Measurements from ENCODE around the gene LRFN2. TPM values are rescaled to one million over a fixed set of nuclear protein-coding genes. Genes with fewer than 3 reads are reported as not detected.

LRFN2 gene
- total and polyA plus RNA-seq, 2 experiments from 2014 or later = 0.29 to 2.5 TPM

GRCh38 chr6:40611912-40612311 is 24.7 kb upstream of the LRFN2 start:
- no peaks in the 10 kb centered on the region for H3K36me3 Mint-ChIP-seq (ENCODE audit: low read depth)
- TF ChIP-seq ZNF331 (CRISPR knock-in tag; IDR thresholded peaks at IDR 0.05; ENCODE audit: low read depth) (no peak), ETS1 (IDR thresholded peaks at IDR 0.05) (no peak), EZH2phosphoT487 (IDR thresholded peaks at IDR 0.05; ENCODE audit: unreplicated experiment) (no peak), CREB1 (CRISPR knock-in tag; IDR thresholded peaks at IDR 0.05; ENCODE audit: low read depth) (no peak), CTCF (conservative IDR thresholded peaks at IDR 0.05; ENCODE audit: low read depth in 2 of 2) (no peak), NANOG (IDR thresholded peaks at IDR 0.05; ENCODE audit: borderline replicate concordance) (no peak), REST (IDR thresholded peaks at IDR 0.05; ENCODE audit: unreplicated experiment) (no peak)
- H3K9me2 ChIP-seq (ENCODE audit: insufficient read depth) = no peaks in the 10 kb centered on the region
- no peaks in the 10 kb centered on the region for H3K4me1 ChIP-seq (ENCODE audit: insufficient read depth)
- no peak overlapping the region for H3K27ac Mint-ChIP-seq
- H3K27me3 Mint-ChIP-seq (ENCODE audit: insufficient read depth, low read depth, poor library complexity) = no peaks in the 10 kb centered on the region
- no peak for DNase-seq (ENCODE audit: low spot score)
- no peaks in the 10 kb centered on the region for H3K27me3 ChIP-seq (ENCODE audit: insufficient read depth)
- no peaks in the 10 kb centered on the region for H3K4me1 Mint-ChIP-seq
- H3F3A ChIP-seq (replicated peaks; ENCODE audit: low read depth) = no peaks in the 10 kb centered on the region
- no peak overlapping the region for H2AFZ ChIP-seq
- no peaks in the 10 kb centered on the region for H3K79me2 ChIP-seq (replicated peaks; ENCODE audit: insufficient read depth)
- H4K20me1 ChIP-seq (replicated peaks; ENCODE audit: insufficient read depth) = no peaks in the 10 kb centered on the region
- H3K36me3 ChIP-seq (ENCODE audit: insufficient read depth) = no peaks in the 10 kb centered on the region
- no peak overlapping the region for H3K27ac ChIP-seq (ENCODE audit: low read depth)
- H3K4me3 Mint-ChIP-seq = no peak overlapping the region
- H3K9me3 Mint-ChIP-seq = no peaks in the 10 kb centered on the region
- no peak for ATAC-seq
- no peak overlapping the region for H3K4me3 ChIP-seq
- no peak overlapping the region for H3K4me2 ChIP-seq

GRCh38 chr6:40611434-40611833 is 24.3 kb upstream of the LRFN2 start:
- Histone ChIP-seq H2AFZ (no peak overlapping the region), H3F3A (replicated peaks; ENCODE audit: low read depth) (no peaks in the 10 kb centered on the region), H3K27me3 (ENCODE audit: insufficient read depth) (no peaks in the 10 kb centered on the region), H3K4me1 (ENCODE audit: insufficient read depth) (no peaks in the 10 kb centered on the region), H4K20me1 (replicated peaks; ENCODE audit: insufficient read depth) (no peaks in the 10 kb centered on the region), H3K9me2 (ENCODE audit: insufficient read depth) (no peaks in the 10 kb centered on the region), H3K79me2 (replicated peaks; ENCODE audit: insufficient read depth) (no peaks in the 10 kb centered on the region), H3K36me3 (ENCODE audit: insufficient read depth) (no peaks in the 10 kb centered on the region), H3K4me2 (no peak overlapping the region), H3K4me3 (no peak overlapping the region), H3K27ac (ENCODE audit: low read depth) (no peak overlapping the region)
- DNase-seq (ENCODE audit: low spot score) (no peak), ATAC-seq (no peak)
- Mint-ChIP-seq H3K27ac (no peak overlapping the region), H3K4me1 (no peaks in the 10 kb centered on the region), H3K27me3 (ENCODE audit: insufficient read depth, low read depth, poor library complexity) (no peaks in the 10 kb centered on the region), H3K9me3 (no peaks in the 10 kb centered on the region), H3K4me3 (no peak overlapping the region), H3K36me3 (ENCODE audit: low read depth) (no peaks in the 10 kb centered on the region)
- no peak for TF ChIP-seq STAT1 (IDR thresholded peaks at IDR 0.05; ENCODE audit: unreplicated experiment)
- no peak for TF ChIP-seq EZH2 (IDR thresholded peaks at IDR 0.05; ENCODE audit: low read depth, unreplicated experiment)
- TF ChIP-seq POLR2AphosphoS5 (IDR thresholded peaks at IDR 0.05; ENCODE audit: low read depth) = no peak
- TF ChIP-seq NANOG (IDR thresholded peaks at IDR 0.05; ENCODE audit: borderline replicate concordance) = no peak
- no peak for TF ChIP-seq JUNB (IDR thresholded peaks at IDR 0.05; ENCODE audit: unreplicated experiment)
- TF ChIP-seq CREB1 (CRISPR knock-in tag; IDR thresholded peaks at IDR 0.05; ENCODE audit: low read depth) = no peak
- no peak for TF ChIP-seq ZNF331 (CRISPR knock-in tag; IDR thresholded peaks at IDR 0.05; ENCODE audit: low read depth)

Data from GM23338 (cell line).